ENCODE measurements around the gene CALML5. TPM values are rescaled to one million over a fixed set of nuclear protein-coding genes. Genes with fewer than 3 reads are reported as not detected.

Gene CALML5
- total RNA-seq, 1 donor from 2014 or later = not detected

GRCh38 chr10:5485948-5486852 is 13.2 kb downstream of the CALML5 start:
- H3K4me1 ChIP-seq = no peaks in the 10 kb centered on the region
- H3K9me3 ChIP-seq = peaks cover 0 to 5% of the 10 kb centered on the region in 2 donors
- no peak overlapping the region for H3K4me3 ChIP-seq
- TF ChIP-seq CTCF (IDR thresholded peaks at IDR 0.05) = no peak
- no peaks in the 10 kb centered on the region for H3K36me3 ChIP-seq
- no peak overlapping the region for H3K27ac ChIP-seq
- H3K27me3 ChIP-seq = no peaks in the 10 kb centered on the region
- DNase-seq (ENCODE audit: low spot score in 2 of 2) = no peak
- intact Hi-C loops (cut with DNase I) = no loop called here

- intact Hi-C loops (cut with DNase I) = no loop called here
- DNase-seq (ENCODE audit: low spot score in 2 of 2) = no peak
- H3K4me3 ChIP-seq = no peak overlapping the region
- H3K4me1 ChIP-seq = no peaks in the 10 kb centered on the region
- H3K27me3 ChIP-seq = no peaks in the 10 kb centered on the region
- no peak for TF ChIP-seq CTCF (IDR thresholded peaks at IDR 0.05)
- no peaks in the 10 kb centered on the region for H3K36me3 ChIP-seq
- H3K9me3 ChIP-seq = peaks cover 0 to 5% of the 10 kb centered on the region in 2 donors
- no peak overlapping the region for H3K27ac ChIP-seq
Observed at GRCh38 chr10:5485290-5485689, 14.1 kb downstream of the CALML5 start.

- intact Hi-C loops (cut with DNase I) = no loop called here
- no peaks in the 10 kb centered on the region for H3K27me3 ChIP-seq
- H3K36me3 ChIP-seq = no peaks in the 10 kb centered on the region
- H3K27ac ChIP-seq = no peak overlapping the region
- no peak overlapping the region for H3K4me3 ChIP-seq
- no peak for DNase-seq (ENCODE audit: low spot score in 2 of 2)
- H3K4me1 ChIP-seq = no peaks in the 10 kb centered on the region
- H3K9me3 ChIP-seq = peaks cover 0 to 5% of the 10 kb centered on the region in 2 donors
- no peak for TF ChIP-seq CTCF (IDR thresholded peaks at IDR 0.05)
Observed at GRCh38 chr10:5484205-5484604, 15.2 kb downstream of the CALML5 start.

GRCh38 chr10:5482016-5482415 is 17.4 kb downstream of the CALML5 start:
- no peak for TF ChIP-seq CTCF (IDR thresholded peaks at IDR 0.05)
- no peaks in the 10 kb centered on the region for H3K36me3 ChIP-seq
- no peak overlapping the region for H3K27ac ChIP-seq
- H3K4me1 ChIP-seq = no peaks in the 10 kb centered on the region
- no peak overlapping the region for H3K4me3 ChIP-seq
- no peaks in the 10 kb centered on the region for H3K27me3 ChIP-seq
- intact Hi-C loops (cut with DNase I) = no loop called here
- peaks cover 0 to 5% of the 10 kb centered on the region in 2 donors for H3K9me3 ChIP-seq
- peak in 1 of 2 donors; percentile 40 for DNase-seq (ENCODE audit: low spot score in 2 of 2)

- H3K4me1 ChIP-seq = no peaks in the 10 kb centered on the region
- H3K27me3 ChIP-seq = no peaks in the 10 kb centered on the region
- TF ChIP-seq CTCF (IDR thresholded peaks at IDR 0.05) = no peak
- no peak overlapping the region for H3K4me3 ChIP-seq
- intact Hi-C loops (cut with DNase I) = no loop called here
- H3K36me3 ChIP-seq = no peaks in the 10 kb centered on the region
- H3K27ac ChIP-seq = no peak overlapping the region
- H3K9me3 ChIP-seq = peaks cover 0 to 5% of the 10 kb centered on the region in 2 donors
- DNase-seq (ENCODE audit: low spot score in 2 of 2) = peak in 1 of 2 donors; percentile 28
Observed at GRCh38 chr10:5481121-5481520, 18.2 kb downstream of the CALML5 start.

Data from ascending aorta (tissue), 2 donors.